ENCODE measurements around the gene SYNE3. TPM values are rescaled to one million over a fixed set of nuclear protein-coding genes. Genes with fewer than 3 reads are reported as not detected.

The SYNE3 gene
- total and polyA plus RNA-seq, 4 donors, result 2.0 to 12.2 (median 5.4) TPM

DNA sequence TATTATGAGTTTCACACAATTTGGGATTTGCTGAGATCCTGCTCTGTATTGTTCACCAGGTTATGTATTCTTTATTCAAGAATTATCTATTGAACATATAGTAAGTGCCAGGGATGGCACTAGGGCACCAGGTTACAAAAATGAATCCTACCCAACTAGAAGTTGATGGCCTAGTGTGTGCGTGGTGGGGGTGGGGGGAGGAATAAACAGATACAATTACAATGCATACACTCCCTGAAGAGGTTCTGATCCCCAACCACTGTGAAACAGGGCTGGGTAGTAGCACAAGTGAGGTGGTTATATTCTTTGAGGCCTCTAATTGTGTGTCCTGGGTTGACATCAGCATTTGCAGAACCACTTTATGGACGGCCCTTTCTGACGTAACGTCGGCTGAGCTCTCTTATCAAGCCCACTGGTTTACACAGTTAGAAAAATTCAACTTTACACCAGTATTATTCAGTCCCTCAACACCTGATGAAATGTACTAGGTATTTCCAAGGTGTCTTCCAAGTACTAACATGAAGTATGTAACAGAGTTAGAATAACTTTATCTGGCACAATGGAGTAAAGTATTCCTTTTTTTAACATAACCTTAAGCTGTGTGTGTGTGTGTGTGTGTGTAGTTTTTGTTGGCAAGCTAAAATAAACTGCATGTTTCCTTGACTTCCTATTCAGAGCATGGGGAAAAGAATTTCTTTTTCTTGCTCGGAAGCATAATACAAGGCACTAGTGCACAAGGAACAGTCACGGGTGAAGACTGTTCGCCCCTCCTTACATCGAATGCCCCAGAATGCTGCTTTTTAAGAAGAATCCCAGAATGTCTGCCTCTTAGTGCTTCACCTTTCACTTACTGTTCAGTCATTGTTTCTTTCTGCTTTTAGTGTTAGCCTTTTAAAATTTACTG lies 10.3 kb upstream of the SYNE3 start:
- Histone ChIP-seq H3K27ac (ENCODE audit: low read depth, low read length) (peak overlapping the region; percentile 12), H3K27me3 (ENCODE audit: control insufficient read depth, insufficient read depth, low read length) (no peaks in the 10 kb centered on the region), H3K4me3 (ENCODE audit: low read depth, low read length) (no peak overlapping the region), H3K36me3 (ENCODE audit: control insufficient read depth, insufficient read depth, low read length) (no peaks in the 10 kb centered on the region), H3K9me3 (ENCODE audit: control insufficient read depth, insufficient read depth, low read length) (no peaks in the 10 kb centered on the region), H3K4me1 (ENCODE audit: control insufficient read depth, insufficient read depth, low read length) (peaks cover 9% of the 10 kb centered on the region)
- DNase-seq (ENCODE audit: low read depth in 4 of 6, low spot score in 6 of 6), result peak in 1 of 6 donors; percentile 18
- 48% methylated on average over 4 of the region's 9 CpGs for WGBS (ENCODE audit: insufficient coverage)

DNA sequence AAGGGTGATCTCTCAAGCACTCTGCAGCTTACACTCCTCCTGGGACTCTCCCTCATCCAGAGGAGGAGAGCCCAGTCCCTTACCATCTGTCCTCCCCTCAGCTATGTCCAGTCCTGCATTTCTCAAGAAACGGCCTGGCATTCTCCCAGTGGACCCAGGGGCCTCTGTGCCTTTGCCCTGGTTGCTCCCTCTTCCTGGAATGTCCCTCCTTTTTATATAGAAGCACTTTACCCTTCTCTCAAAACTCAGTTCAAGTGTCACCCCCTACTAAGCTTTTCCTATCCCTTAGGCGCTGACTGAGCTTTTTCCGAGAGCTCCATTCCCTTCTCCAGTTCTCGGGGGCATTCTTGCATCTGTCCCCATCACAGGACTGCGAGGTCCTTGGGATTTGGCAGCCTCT lies 9.5 kb upstream of the SYNE3 start:
- no peaks in the 10 kb centered on the region for H3K9me3 ChIP-seq (ENCODE audit: control insufficient read depth, insufficient read depth, low read length)
- no peaks in the 10 kb centered on the region for H3K27me3 ChIP-seq (ENCODE audit: control insufficient read depth, insufficient read depth, low read length)
- H3K27ac ChIP-seq (ENCODE audit: low read depth, low read length), result no peak overlapping the region
- no peak for DNase-seq (ENCODE audit: low read depth in 4 of 6, low spot score in 6 of 6)
- peaks cover 9% of the 10 kb centered on the region for H3K4me1 ChIP-seq (ENCODE audit: control insufficient read depth, insufficient read depth, low read length)
- WGBS (ENCODE audit: insufficient coverage), result 68% methylated on average over 5 of the region's 5 CpGs
- no peaks in the 10 kb centered on the region for H3K36me3 ChIP-seq (ENCODE audit: control insufficient read depth, insufficient read depth, low read length)
- no peak overlapping the region for H3K4me3 ChIP-seq (ENCODE audit: low read depth, low read length)

DNA sequence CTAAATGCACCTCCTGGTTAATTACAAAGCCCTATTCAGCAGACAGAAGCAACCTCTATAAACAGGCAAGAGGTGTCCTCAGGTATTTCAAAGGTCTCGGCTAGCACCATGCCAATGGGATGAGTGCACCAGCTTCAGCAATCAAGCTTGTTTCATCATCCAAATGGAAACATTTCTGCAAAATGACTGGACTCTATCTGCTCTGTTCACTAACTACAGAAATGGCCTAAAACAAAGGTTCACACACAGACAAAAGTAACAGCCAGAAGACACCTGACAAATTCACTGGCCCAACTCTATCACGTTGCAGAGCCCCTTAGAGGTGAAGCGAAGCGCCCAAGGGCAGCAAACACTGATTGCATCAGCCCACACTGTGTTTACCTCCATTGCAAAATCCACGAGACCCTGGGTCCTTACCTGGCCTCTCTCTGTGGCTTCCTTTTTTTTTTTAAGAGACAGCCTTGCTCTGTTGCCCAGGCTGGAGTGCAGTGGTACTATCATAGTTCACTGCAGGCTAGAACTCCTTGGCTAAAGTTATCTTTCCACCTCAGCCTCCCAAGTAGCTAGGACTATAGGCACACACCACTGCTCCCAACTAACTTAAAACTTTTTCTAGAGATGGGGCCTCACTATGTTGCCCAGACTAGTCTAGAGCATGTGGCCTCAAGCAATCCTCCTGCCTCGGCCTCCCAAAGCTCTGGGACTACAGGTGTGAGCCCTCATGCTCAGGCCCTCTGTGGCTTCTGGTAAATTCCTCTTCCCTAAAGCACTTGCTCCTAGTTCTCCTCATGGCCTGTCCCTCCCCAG lies 8.5 kb upstream of the SYNE3 start:
- WGBS (ENCODE audit: insufficient coverage), result 85% methylated on average over 6 of the region's 6 CpGs
- Histone ChIP-seq H3K36me3 (ENCODE audit: control insufficient read depth, insufficient read depth, low read length) (no peaks in the 10 kb centered on the region), H3K27me3 (ENCODE audit: control insufficient read depth, insufficient read depth, low read length) (no peaks in the 10 kb centered on the region), H3K9me3 (ENCODE audit: control insufficient read depth, insufficient read depth, low read length) (no peaks in the 10 kb centered on the region), H3K4me3 (ENCODE audit: low read depth, low read length) (no peak overlapping the region), H3K27ac (ENCODE audit: low read depth, low read length) (no peak overlapping the region), H3K4me1 (ENCODE audit: control insufficient read depth, insufficient read depth, low read length) (peaks cover 9% of the 10 kb centered on the region)
- no peak for DNase-seq (ENCODE audit: low read depth in 4 of 6, low spot score in 6 of 6)

- peaks cover 9% of the 10 kb centered on the region for H3K4me1 ChIP-seq (ENCODE audit: control insufficient read depth, insufficient read depth, low read length)
- no peaks in the 10 kb centered on the region for H3K36me3 ChIP-seq (ENCODE audit: control insufficient read depth, insufficient read depth, low read length)
- peak in 2 of 6 donors; percentile 15 to 30 for DNase-seq (ENCODE audit: low read depth in 4 of 6, low spot score in 6 of 6)
- H3K27ac ChIP-seq (ENCODE audit: low read depth, low read length), result no peak overlapping the region
- no peaks in the 10 kb centered on the region for H3K9me3 ChIP-seq (ENCODE audit: control insufficient read depth, insufficient read depth, low read length)
- WGBS (ENCODE audit: insufficient coverage), result 56% methylated on average over 4 of the region's 11 CpGs
- no peak overlapping the region for H3K4me3 ChIP-seq (ENCODE audit: low read depth, low read length)
- H3K27me3 ChIP-seq (ENCODE audit: control insufficient read depth, insufficient read depth, low read length), result no peaks in the 10 kb centered on the region
Observed at GRCh38 chr14:95523815-95524448, 7.5 kb upstream of the SYNE3 start.

DNA sequence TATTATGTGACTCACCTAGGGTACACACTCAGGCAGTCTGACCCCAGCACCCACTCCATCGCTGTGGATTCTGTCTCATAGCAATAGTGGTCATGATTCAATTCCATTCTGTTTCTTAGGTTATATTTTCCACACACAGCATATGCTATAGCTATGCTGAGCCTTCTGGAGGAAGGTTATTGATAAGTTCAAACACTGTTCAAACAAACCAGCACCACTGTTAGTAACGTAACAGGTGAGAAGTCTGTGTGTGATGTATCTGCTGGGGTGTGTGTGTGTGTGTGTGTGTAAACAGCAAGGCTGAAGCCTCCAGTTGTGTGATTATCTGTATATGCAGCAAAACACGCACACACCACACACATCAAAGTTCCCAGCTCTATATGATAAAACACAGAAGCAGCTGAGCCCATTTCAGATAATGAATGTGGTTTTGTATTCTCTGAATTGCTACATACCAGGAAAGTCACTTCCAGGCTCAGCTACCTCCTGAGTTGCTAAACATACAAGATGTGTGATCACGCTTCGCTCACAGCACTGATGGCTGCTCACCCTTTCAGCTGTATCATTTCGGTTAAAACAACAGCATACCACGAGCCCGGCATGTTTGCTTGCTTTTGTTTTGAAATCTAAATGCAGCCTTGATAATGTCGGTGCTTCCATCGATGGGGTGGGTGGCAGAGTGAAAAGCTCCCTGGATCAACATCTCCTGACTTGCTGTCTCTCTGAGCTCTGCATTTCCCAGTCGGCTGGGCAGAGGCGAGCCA lies 6.8 kb upstream of the SYNE3 start:
- Histone ChIP-seq H3K9me3 (ENCODE audit: control insufficient read depth, insufficient read depth, low read length) (no peaks in the 10 kb centered on the region), H3K4me3 (ENCODE audit: low read depth, low read length) (no peak overlapping the region), H3K27me3 (ENCODE audit: control insufficient read depth, insufficient read depth, low read length) (no peaks in the 10 kb centered on the region), H3K4me1 (ENCODE audit: control insufficient read depth, insufficient read depth, low read length) (peaks cover 9% of the 10 kb centered on the region), H3K27ac (ENCODE audit: low read depth, low read length) (no peak overlapping the region), H3K36me3 (ENCODE audit: control insufficient read depth, insufficient read depth, low read length) (no peaks in the 10 kb centered on the region)
- DNase-seq (ENCODE audit: low read depth in 4 of 6, low spot score in 6 of 6), result peak in 1 of 6 donors; percentile 34
- WGBS (ENCODE audit: insufficient coverage), result 74% methylated on average over 9 of the region's 12 CpGs

GRCh38 chr14:95522556-95522955 lies 6.1 kb upstream of the SYNE3 start:
- Histone ChIP-seq H3K9me3 (ENCODE audit: control insufficient read depth, insufficient read depth, low read length) (no peaks in the 10 kb centered on the region), H3K36me3 (ENCODE audit: control insufficient read depth, insufficient read depth, low read length) (no peaks in the 10 kb centered on the region), H3K4me3 (ENCODE audit: low read depth, low read length) (no peak overlapping the region), H3K27me3 (ENCODE audit: control insufficient read depth, insufficient read depth, low read length) (no peaks in the 10 kb centered on the region), H3K27ac (ENCODE audit: low read depth, low read length) (no peak overlapping the region), H3K4me1 (ENCODE audit: control insufficient read depth, insufficient read depth, low read length) (peaks cover 9% of the 10 kb centered on the region)
- WGBS (ENCODE audit: insufficient coverage), result 100% methylated on average over 2 of the region's 4 CpGs
- no peak for DNase-seq (ENCODE audit: low read depth in 4 of 6, low spot score in 6 of 6)

DNA sequence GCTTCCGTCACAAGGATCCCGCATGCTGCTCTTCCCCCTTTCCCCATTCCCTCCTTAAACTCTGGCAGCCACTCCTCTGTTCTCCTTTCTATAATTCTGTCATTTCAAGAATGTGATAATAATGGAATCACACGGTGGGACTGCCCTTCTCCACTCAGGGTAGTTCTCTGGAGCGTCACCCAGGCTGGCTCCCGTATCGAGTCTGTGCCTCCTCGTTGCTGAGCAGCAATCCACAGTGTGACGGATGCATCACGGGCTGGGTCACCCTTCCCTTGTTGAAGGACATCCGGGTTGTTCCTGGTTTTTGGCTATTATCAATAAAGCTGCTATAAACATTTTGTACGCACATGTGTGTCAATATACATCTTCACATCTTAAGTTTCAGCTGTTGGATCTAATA lies 5.7 kb upstream of the SYNE3 start:
- no peak for DNase-seq (ENCODE audit: low read depth in 4 of 6, low spot score in 6 of 6)
- H3K4me3 ChIP-seq (ENCODE audit: low read depth, low read length), result no peak overlapping the region
- H3K27me3 ChIP-seq (ENCODE audit: control insufficient read depth, insufficient read depth, low read length), result no peaks in the 10 kb centered on the region
- WGBS (ENCODE audit: insufficient coverage), result 82% methylated on average over 10 of the region's 11 CpGs
- peaks cover 13% of the 10 kb centered on the region for H3K4me1 ChIP-seq (ENCODE audit: control insufficient read depth, insufficient read depth, low read length)
- no peaks in the 10 kb centered on the region for H3K36me3 ChIP-seq (ENCODE audit: control insufficient read depth, insufficient read depth, low read length)
- H3K27ac ChIP-seq (ENCODE audit: low read depth, low read length), result no peak overlapping the region
- H3K9me3 ChIP-seq (ENCODE audit: control insufficient read depth, insufficient read depth, low read length), result no peaks in the 10 kb centered on the region

GRCh38 chr14:95521001-95521400 lies 4.6 kb upstream of the SYNE3 start:
- no peaks in the 10 kb centered on the region for H3K9me3 ChIP-seq (ENCODE audit: control insufficient read depth, insufficient read depth, low read length)
- no CpG with 5 or more reads among the region's 4 CpGs for WGBS (ENCODE audit: insufficient coverage)
- no peak overlapping the region for H3K27ac ChIP-seq (ENCODE audit: low read depth, low read length)
- H3K27me3 ChIP-seq (ENCODE audit: control insufficient read depth, insufficient read depth, low read length), result no peaks in the 10 kb centered on the region
- H3K4me3 ChIP-seq (ENCODE audit: low read depth, low read length), result no peak overlapping the region
- H3K36me3 ChIP-seq (ENCODE audit: control insufficient read depth, insufficient read depth, low read length), result no peaks in the 10 kb centered on the region
- peaks cover 18% of the 10 kb centered on the region for H3K4me1 ChIP-seq (ENCODE audit: control insufficient read depth, insufficient read depth, low read length)
- DNase-seq (ENCODE audit: low read depth in 4 of 6, low spot score in 6 of 6), result no peak

DNA sequence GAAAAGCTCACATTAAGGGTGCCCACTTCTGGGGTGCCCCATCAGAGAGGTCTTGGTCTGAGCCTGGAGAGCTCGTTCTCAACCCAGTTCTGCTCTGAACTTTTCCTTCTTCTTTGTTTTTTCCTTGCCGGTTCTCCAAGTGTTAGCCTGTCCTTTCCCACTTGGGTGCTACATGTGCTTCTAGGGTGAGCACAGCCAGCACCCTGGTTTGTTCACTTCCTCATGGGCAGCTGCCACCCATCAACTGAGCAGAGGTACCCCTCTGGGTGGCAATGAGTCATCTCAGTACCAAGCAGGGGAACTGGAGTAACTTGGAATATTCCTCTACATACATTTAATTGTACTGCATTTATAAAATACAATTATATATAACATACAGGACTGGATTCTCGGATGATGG lies 3.9 kb upstream of the SYNE3 start:
- WGBS (ENCODE audit: insufficient coverage), result 59% methylated on average over 2 of the region's 3 CpGs
- Histone ChIP-seq H3K9me3 (ENCODE audit: control insufficient read depth, insufficient read depth, low read length) (no peaks in the 10 kb centered on the region), H3K27me3 (ENCODE audit: control insufficient read depth, insufficient read depth, low read length) (no peaks in the 10 kb centered on the region), H3K36me3 (ENCODE audit: control insufficient read depth, insufficient read depth, low read length) (no peaks in the 10 kb centered on the region), H3K27ac (ENCODE audit: low read depth, low read length) (no peak overlapping the region), H3K4me3 (ENCODE audit: low read depth, low read length) (no peak overlapping the region), H3K4me1 (ENCODE audit: control insufficient read depth, insufficient read depth, low read length) (peaks cover 23% of the 10 kb centered on the region)
- DNase-seq (ENCODE audit: low read depth in 4 of 6, low spot score in 6 of 6), result no peak

Data from spinal cord (tissue), 10 donors.